ENCODE data around the gene IKBKG. TPM values are rescaled to one million over a fixed set of nuclear protein-coding genes. Genes with fewer than 3 reads are reported as not detected.
A peak's percentile ranks its signal among the peaks of the same experiment; 100 is the strongest.

The IKBKG gene
- total RNA-seq, 1 donor from 2014 or later: 6.8 TPM

DNA sequence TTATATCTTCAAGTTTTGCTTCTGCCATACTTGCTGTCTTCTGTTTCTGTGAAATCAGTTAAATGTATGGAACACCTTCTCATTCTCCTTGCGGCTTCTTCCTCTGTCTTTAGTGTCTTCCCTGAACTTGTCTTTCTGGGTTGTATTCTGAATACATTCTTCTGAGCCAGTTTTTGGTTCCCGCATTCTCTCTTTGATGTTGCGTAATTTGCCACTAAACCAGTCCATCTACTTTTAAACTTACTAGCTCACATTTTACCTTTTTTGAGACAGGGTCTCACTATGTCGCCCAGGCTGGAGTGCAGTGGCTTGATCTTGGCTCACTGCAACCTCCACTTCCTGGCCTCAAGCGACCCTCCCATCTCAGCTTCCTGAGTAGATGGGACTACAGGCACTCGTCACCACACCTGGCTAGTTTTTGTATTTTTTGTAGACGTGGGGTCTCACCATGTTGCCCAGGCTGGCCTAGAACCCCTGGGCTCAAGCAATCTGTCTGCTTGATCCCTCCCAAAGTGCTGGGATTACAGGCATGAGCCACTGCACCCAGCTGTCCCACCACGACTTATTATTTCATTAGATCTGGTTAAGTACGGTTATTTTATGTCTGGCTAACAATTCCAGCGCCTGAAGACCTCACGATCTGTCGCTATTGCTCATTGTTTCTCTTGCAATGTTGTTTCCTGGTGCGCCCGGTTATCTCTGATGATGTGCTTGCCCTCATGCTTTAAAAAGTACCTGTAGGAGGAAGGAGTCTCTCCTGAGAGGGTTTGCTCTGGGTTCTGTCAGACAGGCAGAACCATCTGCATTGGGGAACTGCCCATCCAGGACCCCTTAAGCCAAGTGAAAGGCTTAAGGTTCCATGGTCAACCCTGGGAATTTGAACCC, 21.6 kb upstream of the IKBKG start:
- Histone ChIP-seq H3K9me3 (ENCODE audit: control insufficient read depth in 3 of 3, low read length in 3 of 3) (no peaks in the 10 kb centered on the region), H3K27ac (ENCODE audit: low read depth, low read length) (no peak overlapping the region), H3K9ac (ENCODE audit: low read depth in 1 of 3, low read length in 3 of 3) (no peak overlapping the region)

DNA sequence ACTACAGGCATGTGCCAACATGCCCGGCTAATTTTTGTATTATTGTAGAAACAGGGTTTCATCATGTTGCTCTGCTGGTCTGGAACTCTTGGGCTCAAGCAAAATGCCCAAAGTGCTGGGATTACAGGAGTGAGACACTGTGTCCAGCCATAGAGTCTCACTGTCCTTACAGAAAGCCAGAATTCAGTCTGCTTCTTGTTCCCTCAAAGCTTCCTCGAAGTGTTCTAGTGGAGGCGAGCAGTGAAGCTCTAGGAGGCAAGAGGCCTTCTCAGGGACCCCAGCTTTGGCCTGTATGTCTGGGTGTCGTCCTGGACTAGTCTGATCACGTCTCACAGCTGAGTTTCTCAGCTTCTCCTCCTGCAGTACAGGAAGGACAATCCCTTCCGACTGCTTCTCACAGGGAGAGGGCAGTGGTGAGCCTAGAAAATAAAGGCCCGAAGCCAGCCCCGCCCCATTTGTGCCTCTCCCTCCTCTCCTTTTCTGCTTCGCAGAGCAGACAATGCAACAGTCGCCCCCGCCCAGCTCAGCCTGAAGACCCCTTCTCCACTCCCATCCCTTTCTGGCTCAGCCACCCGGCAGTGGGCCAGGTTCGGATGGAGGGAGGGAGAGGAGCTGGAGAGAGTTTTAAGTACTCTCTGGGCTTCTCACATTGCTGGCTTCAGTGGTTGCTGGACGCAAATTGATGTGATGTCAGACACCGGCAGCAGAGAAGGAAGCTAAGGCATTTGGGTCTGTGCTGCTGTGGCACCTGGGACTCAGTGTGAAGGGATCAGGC, 20.3 kb upstream of the IKBKG start:
- Histone ChIP-seq H3K9me3 (ENCODE audit: control insufficient read depth in 3 of 3, low read length in 3 of 3) (no peaks in the 10 kb centered on the region), H3K9ac (ENCODE audit: low read depth in 1 of 3, low read length in 3 of 3) (peak overlapping the region; percentile 68 to 79 (median 77)), H3K4me1 (ENCODE audit: control insufficient read depth in 3 of 3, insufficient read depth in 3 of 3, low read length in 3 of 3) (peaks cover 8 to 9% (median 8%) of the 10 kb centered on the region in 3 donors), H3K27ac (ENCODE audit: low read depth, low read length) (peak overlapping the region; percentile 76), H3K27me3 (ENCODE audit: control insufficient read depth in 3 of 3, insufficient read depth in 3 of 3, low read length in 3 of 3) (no peaks in the 10 kb centered on the region), H3K36me3 (ENCODE audit: control insufficient read depth in 3 of 3, insufficient read depth in 3 of 3, low read length in 3 of 3) (no peaks in the 10 kb centered on the region), H3K4me3 (ENCODE audit: low read length in 3 of 3) (peak overlapping the region; percentile 62 to 65 (median 64))

More for the DNA sequence above, 21.6 kb upstream of the IKBKG start:
- no peaks in the 10 kb centered on the region for H3K36me3 ChIP-seq (ENCODE audit: control insufficient read depth in 3 of 3, insufficient read depth in 3 of 3, low read length in 3 of 3)
- no peaks in the 10 kb centered on the region for H3K27me3 ChIP-seq (ENCODE audit: control insufficient read depth in 3 of 3, insufficient read depth in 3 of 3, low read length in 3 of 3)
- H3K4me3 ChIP-seq (ENCODE audit: low read length in 3 of 3): no peak overlapping the region
- peaks cover 8 to 9% (median 8%) of the 10 kb centered on the region in 3 donors for H3K4me1 ChIP-seq (ENCODE audit: control insufficient read depth in 3 of 3, insufficient read depth in 3 of 3, low read length in 3 of 3)

DNA sequence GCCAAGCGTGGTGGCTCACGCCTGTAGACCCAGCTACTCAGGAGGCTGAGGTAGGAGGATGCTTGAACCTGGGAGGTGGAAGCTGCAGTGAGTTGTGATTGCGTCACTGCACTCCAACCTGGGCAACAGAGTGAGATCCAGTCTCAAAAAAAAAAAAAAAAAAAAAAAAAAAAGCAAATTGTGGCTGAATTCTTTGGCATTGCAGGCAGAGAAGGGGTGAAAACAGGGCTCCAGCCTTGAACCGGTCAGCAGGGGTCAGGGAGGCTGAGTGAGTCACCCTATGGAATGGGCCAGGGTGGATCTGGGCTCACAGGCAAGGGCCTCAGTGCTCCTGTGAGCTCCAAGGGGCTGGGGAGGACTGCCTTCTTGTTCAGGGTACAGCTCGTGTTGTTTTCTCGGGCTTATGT, 18.2 kb upstream of the IKBKG start:
- H3K27ac ChIP-seq (ENCODE audit: low read depth, low read length): no peak overlapping the region
- no peaks in the 10 kb centered on the region for H3K27me3 ChIP-seq (ENCODE audit: control insufficient read depth in 3 of 3, insufficient read depth in 3 of 3, low read length in 3 of 3)
- no peaks in the 10 kb centered on the region for H3K9me3 ChIP-seq (ENCODE audit: control insufficient read depth in 3 of 3, low read length in 3 of 3)
- H3K36me3 ChIP-seq (ENCODE audit: control insufficient read depth in 3 of 3, insufficient read depth in 3 of 3, low read length in 3 of 3): peaks cover 5 to 15% (median 8%) of the 10 kb centered on the region in 3 donors
- no peak overlapping the region for H3K4me3 ChIP-seq (ENCODE audit: low read length in 3 of 3)
- no peak overlapping the region for H3K9ac ChIP-seq (ENCODE audit: low read depth in 1 of 3, low read length in 3 of 3)
- peaks cover 8 to 9% (median 9%) of the 10 kb centered on the region in 3 donors for H3K4me1 ChIP-seq (ENCODE audit: control insufficient read depth in 3 of 3, insufficient read depth in 3 of 3, low read length in 3 of 3)

DNA sequence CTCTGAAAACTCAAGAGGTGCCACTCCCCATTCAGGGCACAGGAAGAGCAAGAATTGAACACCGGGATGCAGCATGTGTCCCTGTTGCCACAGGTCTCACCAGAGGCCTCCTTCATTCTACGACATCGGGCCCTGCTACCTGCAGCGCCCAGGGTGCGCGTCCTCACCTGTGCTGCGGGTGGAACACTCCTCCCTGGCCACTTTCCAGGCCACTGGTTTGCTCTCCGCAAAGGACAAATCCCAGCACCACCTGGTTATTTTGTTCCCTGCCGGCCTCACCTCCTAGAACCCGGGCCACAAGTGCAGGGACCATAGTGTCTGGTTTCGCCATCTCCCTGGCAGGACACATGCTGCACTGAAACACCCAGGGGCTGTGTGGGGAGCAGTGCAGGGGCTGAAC, 17.1 kb upstream of the IKBKG start:
- Histone ChIP-seq H3K9ac (ENCODE audit: low read depth in 1 of 3, low read length in 3 of 3) (no peak overlapping the region), H3K36me3 (ENCODE audit: control insufficient read depth in 3 of 3, insufficient read depth in 3 of 3, low read length in 3 of 3) (peaks cover 5 to 18% (median 10%) of the 10 kb centered on the region in 3 donors), H3K4me3 (ENCODE audit: low read length in 3 of 3) (no peak overlapping the region), H3K4me1 (ENCODE audit: control insufficient read depth in 3 of 3, insufficient read depth in 3 of 3, low read length in 3 of 3) (peaks cover 8 to 16% (median 14%) of the 10 kb centered on the region in 3 donors), H3K27ac (ENCODE audit: low read depth, low read length) (no peak overlapping the region), H3K27me3 (ENCODE audit: control insufficient read depth in 3 of 3, insufficient read depth in 3 of 3, low read length in 3 of 3) (no peaks in the 10 kb centered on the region), H3K9me3 (ENCODE audit: control insufficient read depth in 3 of 3, low read length in 3 of 3) (no peaks in the 10 kb centered on the region)

DNA sequence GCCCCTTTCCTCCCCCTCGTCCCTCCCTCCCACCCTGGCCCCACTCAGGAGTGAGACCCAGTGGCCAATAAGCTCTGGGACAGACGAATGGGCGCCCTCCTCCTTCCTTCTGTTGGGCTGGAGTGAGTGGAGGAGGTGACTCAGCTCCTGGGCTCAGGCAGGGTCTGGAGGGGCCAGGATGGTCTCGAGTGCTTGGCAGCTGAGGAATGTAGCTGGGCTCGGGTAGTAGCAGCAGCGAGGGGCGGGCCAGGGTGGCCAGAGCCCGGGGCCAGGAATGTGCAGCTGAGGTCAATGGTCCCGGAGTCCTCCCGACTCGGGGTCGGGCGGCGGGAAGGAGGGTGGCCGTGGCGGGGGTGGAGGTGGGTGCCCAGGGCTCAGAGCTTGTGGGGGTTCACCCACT, 15.8 kb upstream of the IKBKG start:
- no peaks in the 10 kb centered on the region for H3K9me3 ChIP-seq (ENCODE audit: control insufficient read depth in 3 of 3, low read length in 3 of 3)
- H3K36me3 ChIP-seq (ENCODE audit: control insufficient read depth in 3 of 3, insufficient read depth in 3 of 3, low read length in 3 of 3): peaks cover 5 to 20% (median 13%) of the 10 kb centered on the region in 3 donors
- H3K4me3 ChIP-seq (ENCODE audit: low read length in 3 of 3): no peak overlapping the region
- no peaks in the 10 kb centered on the region for H3K27me3 ChIP-seq (ENCODE audit: control insufficient read depth in 3 of 3, insufficient read depth in 3 of 3, low read length in 3 of 3)
- H3K4me1 ChIP-seq (ENCODE audit: control insufficient read depth in 3 of 3, insufficient read depth in 3 of 3, low read length in 3 of 3): peaks cover 8 to 16% (median 14%) of the 10 kb centered on the region in 3 donors
- H3K27ac ChIP-seq (ENCODE audit: low read depth, low read length): no peak overlapping the region
- H3K9ac ChIP-seq (ENCODE audit: low read depth in 1 of 3, low read length in 3 of 3): no peak overlapping the region

DNA sequence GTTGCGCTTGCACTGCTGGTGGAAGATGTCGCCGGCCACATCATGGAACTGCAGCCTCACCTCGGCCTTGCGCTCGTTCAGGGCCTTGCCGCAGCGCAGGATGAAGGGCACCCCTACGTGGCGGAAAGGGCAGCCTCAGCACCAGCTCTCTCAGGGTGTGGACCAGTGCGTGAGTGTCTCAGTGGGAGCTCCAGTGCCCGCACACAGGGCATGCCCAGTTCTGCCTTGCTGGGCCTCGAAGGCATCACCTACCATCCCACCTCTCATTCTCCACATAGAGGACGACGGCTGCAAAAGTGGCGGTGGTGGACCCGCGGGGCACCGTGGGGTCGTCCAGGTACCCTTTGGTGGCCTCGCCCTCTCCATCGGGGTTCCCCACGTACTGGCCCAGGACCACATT, 14.7 kb upstream of the IKBKG start:
- Histone ChIP-seq H3K27me3 (ENCODE audit: control insufficient read depth in 3 of 3, insufficient read depth in 3 of 3, low read length in 3 of 3) (no peaks in the 10 kb centered on the region), H3K9ac (ENCODE audit: low read depth in 1 of 3, low read length in 3 of 3) (no peak overlapping the region), H3K4me1 (ENCODE audit: control insufficient read depth in 3 of 3, insufficient read depth in 3 of 3, low read length in 3 of 3) (peaks cover under 1 to 7% (median 6%) of the 10 kb centered on the region in 3 donors), H3K4me3 (ENCODE audit: low read length in 3 of 3) (no peak overlapping the region), H3K27ac (ENCODE audit: low read depth, low read length) (no peak overlapping the region), H3K36me3 (ENCODE audit: control insufficient read depth in 3 of 3, insufficient read depth in 3 of 3, low read length in 3 of 3) (peaks cover 5 to 20% (median 13%) of the 10 kb centered on the region in 3 donors), H3K9me3 (ENCODE audit: control insufficient read depth in 3 of 3, low read length in 3 of 3) (no peaks in the 10 kb centered on the region)

DNA sequence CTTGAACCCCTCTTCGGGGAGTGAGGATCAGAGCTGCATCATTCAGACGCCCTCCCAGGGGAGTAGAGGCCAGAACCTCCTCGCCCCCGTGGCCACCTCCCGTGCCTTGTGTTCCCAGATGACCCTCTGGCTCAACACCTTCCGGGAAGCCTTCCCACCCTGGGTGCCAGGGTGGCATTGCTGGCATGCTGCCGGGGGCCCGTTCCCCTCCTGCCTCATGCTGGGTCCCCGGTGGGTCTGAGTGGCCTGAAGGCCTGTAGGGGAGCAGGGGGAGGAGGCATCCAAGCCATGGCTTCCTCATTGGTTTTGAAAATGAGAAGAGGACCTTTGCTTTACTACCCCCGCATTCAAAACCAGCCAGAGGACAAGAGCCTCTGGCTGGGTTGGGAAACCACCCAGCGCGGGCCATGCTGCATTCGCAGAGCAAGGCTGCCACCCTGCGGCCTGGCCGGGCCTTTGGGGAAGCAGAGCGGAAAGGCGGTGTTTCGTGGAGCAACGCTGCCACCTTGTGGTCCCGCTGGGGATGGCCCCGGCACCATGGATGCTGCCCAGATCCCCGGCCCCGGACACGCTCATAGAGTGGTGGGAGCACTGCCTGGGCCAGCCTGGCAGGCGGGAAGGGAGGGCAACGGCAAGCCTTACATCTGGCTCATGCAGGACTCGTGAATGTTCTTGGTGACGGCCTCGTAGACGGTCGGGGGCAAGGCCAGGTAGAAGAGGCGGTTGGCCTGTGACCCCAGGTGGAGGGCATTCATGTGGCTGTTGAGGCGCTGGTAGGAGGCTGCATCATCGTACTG, 12.7 kb upstream of the IKBKG start:
- peaks cover 0 to 7% (median 6%) of the 10 kb centered on the region in 3 donors for H3K4me1 ChIP-seq (ENCODE audit: control insufficient read depth in 3 of 3, insufficient read depth in 3 of 3, low read length in 3 of 3)
- peaks cover 5 to 20% (median 13%) of the 10 kb centered on the region in 3 donors for H3K36me3 ChIP-seq (ENCODE audit: control insufficient read depth in 3 of 3, insufficient read depth in 3 of 3, low read length in 3 of 3)
- H3K27ac ChIP-seq (ENCODE audit: low read depth, low read length): no peak overlapping the region
- H3K9me3 ChIP-seq (ENCODE audit: control insufficient read depth in 3 of 3, low read length in 3 of 3): no peaks in the 10 kb centered on the region
- H3K27me3 ChIP-seq (ENCODE audit: control insufficient read depth in 3 of 3, insufficient read depth in 3 of 3, low read length in 3 of 3): no peaks in the 10 kb centered on the region
- peak overlapping the region in 1 of 3 donors; percentile 16 for H3K9ac ChIP-seq (ENCODE audit: low read depth in 1 of 3, low read length in 3 of 3)
- H3K4me3 ChIP-seq (ENCODE audit: low read length in 3 of 3): no peak overlapping the region

DNA sequence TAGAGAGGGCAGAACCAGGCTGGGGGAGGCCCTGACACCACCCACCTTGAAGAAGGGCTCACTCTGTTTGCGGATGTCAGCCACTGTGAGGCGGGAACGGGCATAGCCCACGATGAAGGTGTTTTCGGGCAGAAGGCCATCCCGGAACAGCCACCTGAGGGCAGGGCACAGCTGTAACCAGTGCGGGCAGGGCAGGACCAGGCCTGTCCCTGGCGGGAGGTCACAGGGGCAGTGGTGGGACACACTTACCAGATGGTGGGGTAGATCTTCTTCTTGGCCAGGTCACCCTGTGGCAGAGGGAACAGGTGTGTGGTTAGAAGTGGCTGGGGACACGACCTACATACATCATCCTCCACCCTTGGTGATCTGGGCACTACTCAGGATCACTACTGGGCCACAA, 11.5 kb upstream of the IKBKG start:
- Histone ChIP-seq H3K9ac (ENCODE audit: low read depth in 1 of 3, low read length in 3 of 3) (no peak overlapping the region), H3K4me3 (ENCODE audit: low read length in 3 of 3) (no peak overlapping the region), H3K27me3 (ENCODE audit: control insufficient read depth in 3 of 3, insufficient read depth in 3 of 3, low read length in 3 of 3) (no peaks in the 10 kb centered on the region), H3K36me3 (ENCODE audit: control insufficient read depth in 3 of 3, insufficient read depth in 3 of 3, low read length in 3 of 3) (peaks cover 5 to 20% (median 13%) of the 10 kb centered on the region in 3 donors), H3K27ac (ENCODE audit: low read depth, low read length) (no peak overlapping the region), H3K9me3 (ENCODE audit: control insufficient read depth in 3 of 3, low read length in 3 of 3) (no peaks in the 10 kb centered on the region), H3K4me1 (ENCODE audit: control insufficient read depth in 3 of 3, insufficient read depth in 3 of 3, low read length in 3 of 3) (peaks cover 0 to 8% (median 6%) of the 10 kb centered on the region in 3 donors)

DNA sequence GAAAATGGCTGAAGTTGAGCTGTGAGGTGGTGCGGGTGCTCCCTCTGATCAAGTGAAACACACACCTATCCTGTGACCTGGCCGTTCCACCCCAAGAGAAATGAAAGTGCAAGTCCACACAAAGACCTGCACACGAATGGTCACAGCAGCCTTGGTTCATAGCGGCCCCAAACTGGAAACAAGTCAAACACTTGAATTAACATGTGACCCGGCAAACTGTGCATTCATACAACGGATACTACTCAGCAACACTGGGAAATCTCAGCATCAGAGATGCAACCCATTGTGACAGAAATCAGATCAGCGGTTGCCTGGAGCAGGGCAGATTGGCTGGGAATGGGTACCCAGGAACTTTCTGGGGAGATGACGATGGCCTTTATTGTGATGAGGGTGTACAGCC, 8.3 kb upstream of the IKBKG start:
- Histone ChIP-seq H3K4me3 (ENCODE audit: low read length in 3 of 3) (no peak overlapping the region), H3K36me3 (ENCODE audit: control insufficient read depth in 3 of 3, insufficient read depth in 3 of 3, low read length in 3 of 3) (peaks cover 0 to 6% (median 6%) of the 10 kb centered on the region in 3 donors), H3K27ac (ENCODE audit: low read depth, low read length) (no peak overlapping the region), H3K4me1 (ENCODE audit: control insufficient read depth in 3 of 3, insufficient read depth in 3 of 3, low read length in 3 of 3) (peaks cover 15 to 33% (median 27%) of the 10 kb centered on the region in 3 donors), H3K9ac (ENCODE audit: low read depth in 1 of 3, low read length in 3 of 3) (no peak overlapping the region), H3K9me3 (ENCODE audit: control insufficient read depth in 3 of 3, low read length in 3 of 3) (no peaks in the 10 kb centered on the region), H3K27me3 (ENCODE audit: control insufficient read depth in 3 of 3, insufficient read depth in 3 of 3, low read length in 3 of 3) (no peaks in the 10 kb centered on the region)

Measured in skeletal muscle tissue (tissue), 4 donors.